Activated CD8-positive, alpha-beta memory T cell treated with anti-CD3 and anti-CD28 coated beads, Interleukin-2, amount 10 ng/mL, durations not matched to agents 7 days and 5 days (primary cell): Measurements from ENCODE around the gene MAPK12. TPM values are rescaled to one million over a fixed set of nuclear protein-coding genes. Genes with fewer than 3 reads are reported as not detected.

Experiments
- ATAC-seq: fragments of 150-1000 bp; cut with Tn5 transposase; one replicate; pipeline ENCODE4 v1.10.0; 2021; ENCODE audit warnings: moderate library complexity
- CTCF ChIA-PET: fragments of 350-600 bp; sonication (Branson Sonifier 250); formaldehyde crosslinking; loops from one replicate; lab custom pipeline; 2021; ENCODE audit warnings: antibody characterized with exemption; lab: Charles Lee
- DNase-seq: peaks from one replicate; pipeline ENCODE4 v3.0.0-alpha.2; 2020
- H3K27ac Mint-ChIP-seq: one replicate; pipeline ENCODE4 v1.8.0; 2021; ENCODE audit warnings: mild to moderate bottlenecking, mixed read lengths
- H3K27me3 Mint-ChIP-seq: one replicate; pipeline ENCODE4 v1.8.0; 2021; ENCODE audit warnings: mixed read lengths
- H3K36me3 Mint-ChIP-seq: one replicate; pipeline ENCODE4 v1.8.0; 2021; ENCODE audit warnings: mild to moderate bottlenecking, mixed read lengths
- H3K4me1 Mint-ChIP-seq: one replicate; pipeline ENCODE4 v1.8.0; 2021; ENCODE audit warnings: mixed read lengths
- H3K4me3 Mint-ChIP-seq: one replicate; pipeline ENCODE4 v1.8.0; 2021; ENCODE audit warnings: mild to moderate bottlenecking, moderate library complexity, mixed read lengths
- H3K9me3 Mint-ChIP-seq: one replicate; pipeline ENCODE4 v1.8.0; 2022; ENCODE audit warnings: low read depth, mixed read lengths
- total RNA-seq, 2 experiments: library from RNA; stranded (reverse); gene quantifications; one replicate each; pipeline ENCODE4 v1.2.3, GENCODE V29; 2021

The MAPK12 gene
- total RNA-seq, 2 experiments from 2014 or later = 13.9 to 15.8 TPM

DNA sequence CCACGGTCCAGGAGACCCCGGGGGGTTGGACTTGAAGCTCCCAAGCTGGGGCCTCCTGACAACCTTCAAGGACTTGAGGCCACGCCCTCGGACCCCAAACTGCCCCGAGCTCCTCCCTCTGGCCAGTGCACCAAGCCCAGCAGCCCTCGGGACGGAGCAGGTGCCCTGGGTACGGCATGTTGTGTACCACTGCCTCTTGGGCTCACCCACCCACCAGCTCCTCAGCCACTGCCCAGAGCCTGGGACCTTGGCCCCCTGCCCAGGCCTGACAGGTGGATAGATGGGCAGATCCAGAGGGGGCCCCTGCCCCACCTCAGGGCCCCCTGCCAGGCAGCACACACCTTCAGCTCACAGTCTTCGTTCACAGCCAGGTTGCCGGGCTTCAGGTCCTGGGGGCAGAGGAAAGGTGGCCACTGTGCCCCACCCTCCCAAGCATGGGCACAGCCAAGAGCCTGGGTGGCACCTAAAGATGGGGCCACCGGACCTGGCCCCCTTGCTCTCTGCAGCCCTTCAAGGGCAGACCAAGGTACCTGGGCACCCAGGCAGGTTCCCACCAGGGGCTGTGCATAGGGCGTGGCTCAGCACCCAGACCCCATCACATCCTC is 5.1 kb downstream of the MAPK12 start:
- no peaks in the 10 kb centered on the region for H3K9me3 Mint-ChIP-seq
- CTCF ChIA-PET = interaction anchor here (1.4 kb wide), 1 partner anchor 9 kb away, joined by 3 read pairs; no protein-coding TSS in a partner anchor
- H3K36me3 Mint-ChIP-seq = no peaks in the 10 kb centered on the region
- no peak for DNase-seq
- no peaks in the 10 kb centered on the region for H3K4me1 Mint-ChIP-seq
- H3K27ac Mint-ChIP-seq = no peak overlapping the region
- ATAC-seq = no peak
- H3K27me3 Mint-ChIP-seq = no peaks in the 10 kb centered on the region
- no peak overlapping the region for H3K4me3 Mint-ChIP-seq

DNA sequence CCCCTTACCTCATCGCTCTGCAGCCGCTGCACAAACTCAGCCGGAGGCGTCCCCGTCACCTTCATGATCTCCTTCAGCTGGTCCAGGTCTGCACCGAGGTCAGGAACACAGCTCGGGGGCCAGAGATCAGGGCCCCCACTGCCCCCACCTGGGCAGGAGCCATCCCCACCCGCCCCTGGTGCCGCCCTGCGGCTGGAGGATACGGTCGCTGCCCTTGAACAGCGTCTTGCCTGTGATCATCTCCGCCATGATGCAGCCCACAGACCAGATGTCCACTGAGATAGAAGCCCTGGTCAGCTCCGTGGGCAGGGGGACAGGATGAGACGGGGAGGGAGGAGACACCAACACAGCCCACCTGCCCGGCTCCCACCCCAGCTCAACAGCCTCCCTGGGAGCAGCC is 5.9 kb downstream of the MAPK12 start:
- CTCF ChIA-PET = interaction anchor here (1.4 kb wide), 1 partner anchor 8 kb away, joined by 3 read pairs; no protein-coding TSS in a partner anchor
- H3K36me3 Mint-ChIP-seq = no peaks in the 10 kb centered on the region
- no peaks in the 10 kb centered on the region for H3K9me3 Mint-ChIP-seq
- H3K27ac Mint-ChIP-seq = no peak overlapping the region
- H3K4me1 Mint-ChIP-seq = peaks cover 2% of the 10 kb centered on the region
- no peaks in the 10 kb centered on the region for H3K27me3 Mint-ChIP-seq
- H3K4me3 Mint-ChIP-seq = no peak overlapping the region
- no peak for DNase-seq
- no peak for ATAC-seq

DNA sequence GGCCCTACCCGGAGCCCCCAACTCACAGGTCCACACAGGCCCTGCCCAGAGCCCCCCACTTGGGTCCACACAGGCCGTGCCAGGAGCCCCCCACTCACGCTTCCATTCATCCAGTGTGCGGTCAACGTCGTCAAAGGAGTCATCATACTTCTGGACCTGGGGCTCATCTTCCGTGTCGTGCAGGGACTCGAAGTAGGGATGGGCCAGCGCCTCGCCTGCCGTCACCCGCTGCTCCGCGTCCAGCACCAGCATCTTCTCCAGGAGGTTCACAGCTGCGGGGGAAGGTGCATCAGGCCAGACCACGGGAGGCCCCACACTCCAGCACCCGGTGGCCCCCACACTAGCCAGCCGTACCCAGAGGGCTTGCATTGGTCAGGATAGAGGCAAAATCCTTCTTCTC is 6.4 kb downstream of the MAPK12 start:
- peaks cover 5% of the 10 kb centered on the region for H3K4me1 Mint-ChIP-seq
- no peaks in the 10 kb centered on the region for H3K27me3 Mint-ChIP-seq
- H3K9me3 Mint-ChIP-seq = no peaks in the 10 kb centered on the region
- H3K36me3 Mint-ChIP-seq = no peaks in the 10 kb centered on the region
- CTCF ChIA-PET = no interaction called here
- no peak for DNase-seq
- no peak for ATAC-seq
- no peak overlapping the region for H3K27ac Mint-ChIP-seq
- no peak overlapping the region for H3K4me3 Mint-ChIP-seq

DNA sequence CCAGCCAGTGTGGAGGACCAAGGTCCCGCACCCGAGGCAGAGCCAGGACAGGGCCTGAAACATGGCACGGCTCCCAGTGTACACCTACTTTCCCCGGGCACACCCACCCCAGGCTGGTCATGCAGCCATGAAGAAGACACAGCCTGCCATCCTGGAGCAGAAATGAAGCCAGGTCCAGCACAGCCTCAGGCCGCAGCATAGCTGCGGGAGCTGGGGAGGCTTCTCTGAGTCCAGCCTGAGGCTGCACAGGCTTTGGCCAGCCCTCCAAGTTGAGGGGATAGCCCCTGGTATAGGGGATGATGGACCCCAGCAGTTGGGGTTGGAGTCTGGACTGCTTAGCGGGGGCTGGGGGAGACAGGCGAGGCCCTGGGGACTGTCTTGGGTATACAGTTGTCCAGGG is 7.5 kb downstream of the MAPK12 start:
- Mint-ChIP-seq H3K27me3 (no peaks in the 10 kb centered on the region), H3K27ac (no peak overlapping the region), H3K4me3 (no peak overlapping the region), H3K36me3 (no peaks in the 10 kb centered on the region), H3K4me1 (peaks cover 10% of the 10 kb centered on the region), H3K9me3 (no peaks in the 10 kb centered on the region)
- CTCF ChIA-PET = interaction anchor here (3.7 kb wide), 1 partner anchor 88 kb away, joined by 42 read pairs; no protein-coding TSS in a partner anchor
- DNase-seq = no peak
- ATAC-seq = no peak

DNA sequence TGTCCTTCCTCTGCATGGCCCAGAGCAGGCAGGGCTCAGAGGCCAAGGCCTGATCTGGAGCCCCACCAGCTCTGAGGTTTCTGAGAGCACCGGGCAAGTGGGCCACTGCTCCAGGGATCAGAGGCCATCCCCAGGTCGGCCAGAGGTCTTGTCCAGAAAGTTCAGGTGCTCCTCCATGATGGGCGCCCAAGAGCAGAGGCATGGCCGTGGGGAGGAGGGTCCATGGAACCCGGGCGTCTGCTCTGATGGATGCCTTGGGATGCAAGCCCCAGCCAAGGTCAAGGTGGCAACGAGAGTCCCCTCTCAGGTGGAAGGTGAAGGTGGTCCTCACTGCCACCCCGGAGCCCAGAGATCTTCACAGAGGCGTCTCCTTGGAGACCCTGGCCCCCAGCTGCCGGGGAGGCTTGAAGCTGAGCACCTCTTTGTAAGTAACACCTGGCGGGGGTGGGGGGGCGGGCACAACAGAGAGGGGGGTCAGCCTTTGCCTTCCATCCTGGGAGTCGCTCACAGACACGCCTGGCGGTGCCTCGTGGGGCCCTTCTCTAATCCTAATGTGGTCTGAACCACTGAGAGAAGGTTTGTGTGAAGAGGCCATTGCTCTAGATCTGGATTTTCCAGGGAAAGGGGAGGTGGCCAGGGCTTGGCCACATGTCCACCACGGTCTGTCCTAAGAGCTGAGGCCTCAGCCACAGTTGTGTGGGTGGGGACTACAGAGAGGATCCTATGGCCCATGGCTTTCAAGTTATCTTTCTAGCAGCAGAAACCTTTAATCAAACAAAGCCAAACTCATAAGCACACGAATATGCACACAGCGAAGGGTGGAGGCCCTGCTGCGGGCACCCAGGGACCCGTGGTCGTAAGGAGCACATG is 8.2 kb downstream of the MAPK12 start:
- H3K4me1 Mint-ChIP-seq = peaks cover 10% of the 10 kb centered on the region
- H3K27me3 Mint-ChIP-seq = no peaks in the 10 kb centered on the region
- H3K4me3 Mint-ChIP-seq = no peak overlapping the region
- no peaks in the 10 kb centered on the region for H3K9me3 Mint-ChIP-seq
- CTCF ChIA-PET = interaction anchor here (0.5 to 3.7 kb wide), 14 partner anchors 9 to 368 kb away, joined by 3 to 42 read pairs (median 6); partner anchors contain the start of genes DENND6B and SCO2
- no peak overlapping the region for H3K27ac Mint-ChIP-seq
- H3K36me3 Mint-ChIP-seq = no peaks in the 10 kb centered on the region
- DNase-seq = no peak
- no peak for ATAC-seq

DNA sequence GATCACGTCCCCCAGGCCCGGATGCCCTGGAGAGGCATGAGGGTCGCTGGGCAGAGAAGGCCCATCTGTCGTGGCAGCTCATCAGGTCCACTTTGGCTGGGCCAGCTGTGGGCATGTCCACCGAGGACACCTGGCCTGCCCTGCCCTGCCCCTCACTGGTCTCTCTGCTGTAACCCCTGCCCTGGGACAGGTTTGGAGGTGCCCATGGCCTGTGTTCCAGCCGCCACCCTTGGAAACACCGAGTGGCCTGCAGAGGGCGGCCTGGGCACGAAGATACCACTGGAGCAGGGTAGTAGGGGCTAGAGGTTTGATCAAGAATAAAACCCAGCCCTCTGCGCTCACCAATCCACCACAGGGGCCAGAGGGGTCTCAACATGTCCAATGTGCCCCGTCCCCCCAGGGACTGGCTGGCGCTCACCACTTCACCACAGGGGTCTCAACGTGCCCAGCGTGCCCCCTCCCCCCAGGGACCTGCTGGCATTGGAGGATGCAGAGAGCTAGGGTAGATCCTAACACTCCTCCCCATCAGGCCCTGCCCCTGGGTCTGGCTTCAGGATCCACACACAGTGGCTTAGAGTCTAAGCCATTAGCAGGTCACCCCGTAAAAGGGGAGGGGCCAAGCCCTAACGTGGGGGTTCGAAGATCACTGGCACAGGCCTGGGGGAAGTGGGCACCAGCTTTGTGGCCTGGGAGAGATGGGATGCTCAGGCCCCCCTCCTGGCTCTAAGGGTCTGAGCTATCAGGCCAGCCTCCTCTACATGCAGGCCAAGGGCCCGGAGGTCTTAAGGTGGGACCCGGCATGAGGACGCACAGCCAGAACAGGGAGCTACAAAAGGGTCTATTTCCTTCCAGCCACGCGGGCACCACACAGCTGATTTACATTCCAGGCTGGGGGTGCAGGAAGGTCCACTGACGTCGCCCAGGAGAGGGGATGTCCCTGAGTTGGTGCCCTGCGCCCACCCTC is 9.1 kb downstream of the MAPK12 start:
- DNase-seq (peak; percentile 84), ATAC-seq (peak; percentile 41)
- Mint-ChIP-seq H3K27me3 (no peaks in the 10 kb centered on the region), H3K4me1 (peaks cover 17% of the 10 kb centered on the region), H3K9me3 (no peaks in the 10 kb centered on the region), H3K36me3 (peaks cover 4% of the 10 kb centered on the region), H3K27ac (no peak overlapping the region), H3K4me3 (no peak overlapping the region)
- CTCF ChIA-PET = interaction anchor here (0.5 to 3.7 kb wide), 21 partner anchors 8 to 369 kb away, joined by 3 to 42 read pairs (median 5); partner anchors contain the start of genes DENND6B and SCO2

DNA sequence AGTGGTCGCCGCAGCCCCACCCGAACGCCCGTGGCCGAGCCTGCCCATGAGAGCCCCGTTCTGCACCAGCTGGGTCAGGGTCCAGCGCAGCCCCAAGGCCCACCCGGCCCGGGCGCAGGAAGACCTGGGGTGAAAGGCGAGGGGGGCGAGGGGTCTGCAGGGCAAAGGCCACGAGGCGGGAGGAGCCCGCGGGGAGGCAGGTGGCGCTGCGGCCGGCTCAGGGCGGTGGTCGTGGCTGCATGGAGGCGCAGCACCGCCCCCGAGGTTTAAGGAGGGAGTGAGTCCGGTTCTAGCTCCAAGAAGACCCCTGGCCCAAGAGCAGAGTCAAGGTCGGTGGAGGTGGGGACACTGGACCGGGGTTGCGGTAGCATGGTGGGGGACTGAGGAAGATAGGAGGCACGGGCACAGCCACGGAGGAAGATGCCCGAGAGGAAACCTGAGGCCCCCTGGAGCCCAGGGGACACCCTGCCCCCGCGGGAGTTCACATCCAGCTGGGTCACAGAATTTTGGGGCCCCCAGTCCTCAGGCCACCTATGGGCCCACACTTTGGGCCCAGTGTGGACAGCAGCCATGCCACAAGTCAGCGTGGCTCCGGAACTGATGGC is 9.9 kb downstream of the MAPK12 start:
- Mint-ChIP-seq H3K36me3 (peaks cover 7% of the 10 kb centered on the region), H3K4me1 (peaks cover 20% of the 10 kb centered on the region), H3K4me3 (no peak overlapping the region), H3K9me3 (no peaks in the 10 kb centered on the region), H3K27me3 (no peaks in the 10 kb centered on the region), H3K27ac (no peak overlapping the region)
- no peak for ATAC-seq
- CTCF ChIA-PET = interaction anchor here (0.7 to 3.7 kb wide), 20 partner anchors 10 to 369 kb away, joined by 3 to 42 read pairs (median 6); partner anchors contain the start of genes DENND6B, MAPK12, SCO2 and SYCE3
- DNase-seq = peak; percentile 43

DNA sequence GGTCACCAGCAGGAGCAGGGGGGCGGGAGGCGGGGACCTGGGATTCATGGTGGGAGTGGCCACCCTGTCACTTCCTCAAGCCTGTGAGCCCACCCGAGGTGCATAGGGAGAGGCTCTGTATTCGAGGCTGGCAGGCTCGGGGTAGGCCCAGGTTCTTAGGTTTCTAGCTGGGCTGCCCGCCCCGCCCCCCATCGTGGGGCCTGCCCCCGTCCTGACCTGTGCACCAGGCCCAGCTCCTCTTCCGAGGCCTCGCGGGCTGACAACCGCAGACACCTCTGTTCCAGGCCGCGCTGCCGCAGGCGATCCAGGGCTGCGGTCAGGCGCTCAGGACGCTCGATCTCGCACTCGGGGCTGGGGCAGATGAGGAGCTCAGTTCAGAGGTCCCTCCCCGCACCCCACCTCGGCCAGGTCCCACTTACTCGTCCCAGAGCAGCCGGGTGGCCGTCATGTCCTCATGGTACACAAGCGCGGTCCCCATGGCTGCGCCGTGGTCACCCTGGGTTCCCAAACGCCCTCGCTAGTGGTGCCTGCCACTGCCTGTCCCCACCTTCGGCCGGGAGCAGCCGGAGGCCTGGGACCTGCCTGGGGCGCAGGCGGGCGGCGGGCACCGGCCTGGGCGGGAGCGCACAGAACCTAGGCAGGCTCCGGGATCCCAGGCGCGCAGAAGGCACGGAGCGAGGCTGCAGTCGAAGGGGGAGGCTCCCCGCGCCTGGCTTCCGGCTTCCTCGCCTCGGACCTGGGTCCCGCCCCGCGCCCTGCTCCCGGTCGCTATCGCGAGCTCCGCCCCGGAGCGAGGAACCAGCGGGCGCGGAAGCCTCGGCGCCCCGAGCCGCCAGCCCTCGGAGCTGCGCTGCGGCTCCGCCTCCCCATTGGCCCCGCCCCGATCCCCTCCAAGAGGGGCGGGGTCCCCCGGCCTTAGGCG is 10.7 kb downstream of the MAPK12 start, which contains the start of gene HDAC10:
HDAC10 (minus strand) TSS at position 711 of the 922 bp plus-strand sequence; CDS start at position 478, 233 bp downstream.
- Mint-ChIP-seq H3K36me3 (peaks cover 7% of the 10 kb centered on the region), H3K4me3 (peak within 1 kb of the TSS; percentile 84), H3K27ac (peak within 1 kb of the TSS; percentile 85), H3K27me3 (no peaks in the 10 kb centered on the region), H3K9me3 (no peaks in the 10 kb centered on the region), H3K4me1 (peaks cover 27% of the 10 kb centered on the region)
- CTCF ChIA-PET = interaction anchor here (0.7 to 3.7 kb wide), 20 partner anchors 9 to 370 kb away, joined by 3 to 42 read pairs (median 6); partner anchors contain the start of genes DENND6B, MAPK12, SCO2 and SYCE3
- ATAC-seq (peak; percentile 88), DNase-seq (peak; percentile 92)

DNA sequence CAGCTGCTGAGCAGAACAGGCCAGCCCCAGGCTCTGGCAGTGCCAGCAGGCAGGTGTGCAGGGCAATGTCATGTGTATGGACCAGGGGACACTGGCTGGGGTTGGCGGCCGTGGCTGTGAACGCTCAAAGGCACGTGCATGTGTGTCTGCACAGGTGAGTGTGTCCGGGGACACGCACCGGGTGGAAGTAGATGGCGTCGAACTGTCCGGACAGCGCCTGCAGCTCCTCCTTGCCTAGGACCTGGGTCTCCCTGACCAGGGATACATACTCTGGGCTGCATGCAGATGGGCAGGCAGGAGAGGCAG is 11.3 kb downstream of the MAPK12 start:
- CTCF ChIA-PET = interaction anchor here (1.3 to 3.7 kb wide), 13 partner anchors 9 to 371 kb away, joined by 4 to 42 read pairs (median 13); partner anchors contain the start of genes DENND6B, MAPK12 and SCO2
- no peaks in the 10 kb centered on the region for H3K9me3 Mint-ChIP-seq
- peaks cover 7% of the 10 kb centered on the region for H3K36me3 Mint-ChIP-seq
- peak overlapping the region; percentile 84 for H3K4me3 Mint-ChIP-seq
- ATAC-seq = no peak
- DNase-seq = no peak
- peak overlapping the region; percentile 85 for H3K27ac Mint-ChIP-seq
- peaks cover 27% of the 10 kb centered on the region for H3K4me1 Mint-ChIP-seq
- H3K27me3 Mint-ChIP-seq = no peaks in the 10 kb centered on the region

DNA sequence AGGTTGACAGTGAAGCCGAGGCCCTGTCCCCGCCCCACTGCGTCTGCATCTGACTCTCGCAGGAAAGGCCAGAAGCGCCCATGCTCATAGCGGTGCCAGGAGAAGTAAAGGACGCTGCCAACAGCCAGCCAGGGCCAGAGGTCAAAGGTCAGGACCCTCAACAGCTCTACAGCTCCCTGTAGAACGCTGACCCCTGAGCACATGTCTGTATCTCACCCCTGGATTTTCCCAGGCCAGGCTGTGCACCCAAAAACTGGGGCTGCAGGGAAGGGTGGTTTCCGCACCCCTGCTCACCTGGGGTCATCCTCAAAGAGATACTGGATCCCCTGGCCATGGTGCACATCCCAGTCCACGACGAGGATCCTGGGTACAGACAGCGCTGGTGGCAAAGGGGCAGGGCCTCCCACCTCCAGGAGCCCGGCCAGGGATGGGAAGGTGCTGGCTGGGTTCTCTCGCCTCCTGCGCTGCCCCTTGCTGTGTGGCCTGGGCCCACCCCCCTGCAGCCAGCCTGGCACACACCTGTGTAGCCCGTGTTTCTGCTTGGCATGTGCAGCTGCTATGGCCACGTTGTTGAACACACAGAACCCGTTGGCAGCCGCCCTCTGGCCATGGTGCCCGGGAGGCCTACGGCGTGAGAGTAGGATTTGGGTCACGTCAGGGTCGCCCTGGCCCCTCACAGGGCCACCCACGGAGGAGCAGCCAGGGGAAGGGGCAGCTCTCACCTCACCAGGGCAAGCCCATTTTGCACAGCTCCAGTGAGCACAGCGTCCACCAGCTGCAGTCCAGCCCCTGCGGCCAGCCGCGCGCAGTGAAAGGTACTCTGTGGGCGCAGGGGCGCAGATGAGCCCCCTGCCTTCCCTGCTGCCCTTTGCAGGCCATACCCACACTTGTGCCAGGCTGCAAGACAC is 11.9 kb downstream of the MAPK12 start:
- CTCF ChIA-PET = interaction anchor here (1.6 to 3.3 kb wide), 7 partner anchors 11 to 371 kb away, joined by 5 to 20 read pairs (median 13); partner anchors contain the start of genes DENND6B and SCO2
- DNase-seq (no peak), ATAC-seq (no peak)
- no peaks in the 10 kb centered on the region for H3K9me3 Mint-ChIP-seq
- peak overlapping the region; percentile 85 for H3K27ac Mint-ChIP-seq
- H3K27me3 Mint-ChIP-seq = no peaks in the 10 kb centered on the region
- peaks cover 10% of the 10 kb centered on the region for H3K36me3 Mint-ChIP-seq
- H3K4me1 Mint-ChIP-seq = peaks cover 30% of the 10 kb centered on the region
- peak overlapping the region; percentile 84 for H3K4me3 Mint-ChIP-seq
